ENCODE measurements around the gene BAZ2B. TPM values are rescaled to one million over a fixed set of nuclear protein-coding genes. Genes with fewer than 3 reads are reported as not detected.

BAZ2B gene
- total RNA-seq, 4 donors from 2014 or later: 94.5 to 237 (median 145) TPM

DNA sequence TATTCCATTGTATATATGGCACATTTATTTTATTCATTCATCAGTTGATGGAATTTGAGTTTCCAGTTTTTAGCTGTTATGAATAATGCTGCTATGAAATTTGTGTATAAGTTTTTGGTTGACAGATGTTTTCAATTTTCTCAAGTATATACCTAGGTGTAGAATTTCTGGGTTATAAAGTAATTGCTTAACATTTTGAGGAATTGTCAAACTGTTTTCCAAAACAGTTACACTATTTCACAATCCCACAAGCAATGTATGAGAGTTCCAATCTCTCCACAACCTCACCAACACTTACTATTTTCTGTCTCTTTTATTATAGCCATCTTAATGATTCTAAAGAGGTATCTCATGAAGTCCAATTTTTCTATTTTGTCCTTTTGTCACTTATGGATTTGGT, 317.4 kb downstream of the BAZ2B start:
- H3K36me3 ChIP-seq: no peaks in the 10 kb centered on the region
- TF ChIP-seq POLR2A (IDR thresholded peaks at IDR 0.05): no peak
- TF ChIP-seq, protein P1, sequence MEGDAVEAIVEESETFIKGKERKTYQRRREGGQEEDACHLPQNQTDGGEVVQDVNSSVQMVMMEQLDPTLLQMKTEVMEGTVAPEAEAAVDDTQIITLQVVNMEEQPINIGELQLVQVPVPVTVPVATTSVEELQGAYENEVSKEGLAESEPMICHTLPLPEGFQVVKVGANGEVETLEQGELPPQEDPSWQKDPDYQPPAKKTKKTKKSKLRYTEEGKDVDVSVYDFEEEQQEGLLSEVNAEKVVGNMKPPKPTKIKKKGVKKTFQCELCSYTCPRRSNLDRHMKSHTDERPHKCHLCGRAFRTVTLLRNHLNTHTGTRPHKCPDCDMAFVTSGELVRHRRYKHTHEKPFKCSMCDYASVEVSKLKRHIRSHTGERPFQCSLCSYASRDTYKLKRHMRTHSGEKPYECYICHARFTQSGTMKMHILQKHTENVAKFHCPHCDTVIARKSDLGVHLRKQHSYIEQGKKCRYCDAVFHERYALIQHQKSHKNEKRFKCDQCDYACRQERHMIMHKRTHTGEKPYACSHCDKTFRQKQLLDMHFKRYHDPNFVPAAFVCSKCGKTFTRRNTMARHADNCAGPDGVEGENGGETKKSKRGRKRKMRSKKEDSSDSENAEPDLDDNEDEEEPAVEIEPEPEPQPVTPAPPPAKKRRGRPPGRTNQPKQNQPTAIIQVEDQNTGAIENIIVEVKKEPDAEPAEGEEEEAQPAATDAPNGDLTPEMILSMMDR (IDR thresholded peaks at IDR 0.05): no peak
- intact Hi-C loops (cut with DNase I; ENCODE audit: low total_unique reads): no loop called here

GRCh38 chr2:159297042-159297707, 319.2 kb downstream of the BAZ2B start:
- H3K4me1 ChIP-seq: no peaks in the 10 kb centered on the region
- no peak for DNase-seq
- no peak overlapping the region for H3K27ac ChIP-seq
- H3K9me3 ChIP-seq: no peaks in the 10 kb centered on the region
- TF ChIP-seq, protein P1 (IDR thresholded peaks at IDR 0.05): no peak
- TF ChIP-seq POLR2A (IDR thresholded peaks at IDR 0.05): no peak
- no peak overlapping the region for H3K4me3 ChIP-seq
- no peaks in the 10 kb centered on the region for H3K27me3 ChIP-seq
- no peaks in the 10 kb centered on the region for H3K36me3 ChIP-seq
- intact Hi-C loops (cut with DNase I; ENCODE audit: low total_unique reads): no loop called here

More for the DNA sequence above, 317.4 kb downstream of the BAZ2B start:
- Histone ChIP-seq H3K9me3 (no peaks in the 10 kb centered on the region), H3K4me1 (no peaks in the 10 kb centered on the region), H3K4me3 (no peak overlapping the region), H3K27ac (no peak overlapping the region), H3K27me3 (no peaks in the 10 kb centered on the region)
- no peak for DNase-seq

DNA sequence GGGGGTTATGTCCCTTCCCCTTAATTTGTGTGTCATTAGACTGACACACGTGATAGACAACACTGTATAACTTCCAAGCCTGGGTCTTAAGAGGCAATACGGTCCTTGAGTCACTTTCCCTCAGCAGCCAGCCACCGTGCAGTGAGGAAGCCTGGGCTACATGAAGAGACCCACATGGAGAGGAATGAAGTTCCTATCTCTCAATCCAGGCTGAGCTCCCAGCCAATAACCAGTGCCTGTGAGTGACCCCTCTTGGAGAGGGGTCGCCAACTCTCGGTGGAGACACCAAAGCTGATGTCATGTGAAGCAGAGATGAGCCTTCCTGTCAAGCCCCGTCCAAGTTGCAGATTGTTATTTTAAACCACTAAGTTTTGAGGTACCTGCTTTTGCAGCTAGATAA, 324.2 kb downstream of the BAZ2B start:
- TF ChIP-seq POLR2A (IDR thresholded peaks at IDR 0.05): no peak
- TF ChIP-seq, protein P1 (IDR thresholded peaks at IDR 0.05): no peak
- H3K9me3 ChIP-seq: no peaks in the 10 kb centered on the region

GRCh38 chr2:159290289-159290907, 325.9 kb downstream of the BAZ2B start:
- intact Hi-C loops (cut with DNase I; ENCODE audit: low total_unique reads): no loop called here
- Histone ChIP-seq H3K4me1 (no peaks in the 10 kb centered on the region), H3K4me3 (no peak overlapping the region), H3K27ac (no peak overlapping the region), H3K27me3 (no peaks in the 10 kb centered on the region), H3K9me3 (no peaks in the 10 kb centered on the region), H3K36me3 (no peaks in the 10 kb centered on the region)
- DNase-seq: no peak
- TF ChIP-seq, protein P1 (IDR thresholded peaks at IDR 0.05): no peak
- no peak for TF ChIP-seq POLR2A (IDR thresholded peaks at IDR 0.05)

More for the DNA sequence above, 324.2 kb downstream of the BAZ2B start:
- no peaks in the 10 kb centered on the region for H3K4me1 ChIP-seq
- H3K4me3 ChIP-seq: no peak overlapping the region
- H3K27me3 ChIP-seq: no peaks in the 10 kb centered on the region
- H3K27ac ChIP-seq: no peak overlapping the region
- intact Hi-C loops (cut with DNase I; ENCODE audit: low total_unique reads): no loop called here
- no peaks in the 10 kb centered on the region for H3K36me3 ChIP-seq
- no peak for DNase-seq

GRCh38 chr2:159287733-159288132, 328.6 kb downstream of the BAZ2B start:
- no peak overlapping the region for H3K4me3 ChIP-seq
- intact Hi-C loops (cut with DNase I; ENCODE audit: low total_unique reads): no loop called here
- H3K27ac ChIP-seq: peak overlapping the region in 1 of 2 donors; percentile 90

More at GRCh38 chr2:159287733-159288132, 328.6 kb downstream of the BAZ2B start:
- Histone ChIP-seq H3K4me1 (no peaks in the 10 kb centered on the region), H3K27me3 (no peaks in the 10 kb centered on the region), H3K9me3 (no peaks in the 10 kb centered on the region), H3K36me3 (no peaks in the 10 kb centered on the region)
- TF ChIP-seq POLR2A (IDR thresholded peaks at IDR 0.05): no peak
- TF ChIP-seq, protein P1 (IDR thresholded peaks at IDR 0.05): no peak
- DNase-seq: no peak
